ENCODE results near the gene PACRG.

GRCh38 chr6:162971356-162971755 is 243.6 kb downstream of the PACRG start:
- TF ChIP-seq POLR2A (IDR thresholded peaks at IDR 0.05), result no peak
- TF ChIP-seq, protein P1, sequence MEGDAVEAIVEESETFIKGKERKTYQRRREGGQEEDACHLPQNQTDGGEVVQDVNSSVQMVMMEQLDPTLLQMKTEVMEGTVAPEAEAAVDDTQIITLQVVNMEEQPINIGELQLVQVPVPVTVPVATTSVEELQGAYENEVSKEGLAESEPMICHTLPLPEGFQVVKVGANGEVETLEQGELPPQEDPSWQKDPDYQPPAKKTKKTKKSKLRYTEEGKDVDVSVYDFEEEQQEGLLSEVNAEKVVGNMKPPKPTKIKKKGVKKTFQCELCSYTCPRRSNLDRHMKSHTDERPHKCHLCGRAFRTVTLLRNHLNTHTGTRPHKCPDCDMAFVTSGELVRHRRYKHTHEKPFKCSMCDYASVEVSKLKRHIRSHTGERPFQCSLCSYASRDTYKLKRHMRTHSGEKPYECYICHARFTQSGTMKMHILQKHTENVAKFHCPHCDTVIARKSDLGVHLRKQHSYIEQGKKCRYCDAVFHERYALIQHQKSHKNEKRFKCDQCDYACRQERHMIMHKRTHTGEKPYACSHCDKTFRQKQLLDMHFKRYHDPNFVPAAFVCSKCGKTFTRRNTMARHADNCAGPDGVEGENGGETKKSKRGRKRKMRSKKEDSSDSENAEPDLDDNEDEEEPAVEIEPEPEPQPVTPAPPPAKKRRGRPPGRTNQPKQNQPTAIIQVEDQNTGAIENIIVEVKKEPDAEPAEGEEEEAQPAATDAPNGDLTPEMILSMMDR (IDR thresholded peaks at IDR 0.05), result no peak

Measured in testis (tissue), 2 donors.